Brain microvascular endothelial cell (primary cell): ENCODE measurements around the gene VEGFD.

Experiments
- DNase-seq: peaks from one replicate; pipeline ENCODE4 v3.0.0-alpha.2; 2020
- H3K27ac ChIP-seq: fragments of 250-450 bp; sonication (Bioruptor Pico); 2 replicates; pipeline ENCODE4 v1.5.1; 2020; ENCODE audit warnings: mild to moderate bottlenecking, moderate library complexity
- H3K27me3 ChIP-seq: fragments of 250-450 bp; sonication (Bioruptor Pico); replicated peaks from 2 replicates; pipeline ENCODE4 v1.5.1; 2020; ENCODE audit warnings: mild to moderate bottlenecking
- H3K36me3 ChIP-seq: fragments of 250-450 bp; sonication (Bioruptor Pico); replicated peaks from 2 replicates; pipeline ENCODE4 v1.5.1; 2020; ENCODE audit warnings: mild to moderate bottlenecking
- H3K4me3 ChIP-seq: 2 replicates; pipeline ENCODE4 v1.5.1; 2011; ENCODE audit warnings: low read depth, mild to moderate bottlenecking, control low read depth, low read length, moderate library complexity
- CTCF ChIP-seq: IDR thresholded peaks from 2 replicates; pipeline ENCODE4 v1.5.1; 2011; ENCODE audit warnings: low read depth, mild to moderate bottlenecking, moderate library complexity, low read length, control low read depth, inconsistent platforms; ENCODE audit errors: missing control alignments
- in situ Hi-C: cut with HindIII; loops from 2 replicates; pipeline ENCODE4 v1.10.0; 2017; ENCODE audit warnings: low sequenced_read_pairs, low pct_ligation_motif_present

Gene VEGFD

GRCh38 chrX:15340867-15341266, 43.3 kb downstream of the VEGFD start:
- in situ Hi-C loops, result no loop called here
- Histone ChIP-seq H3K27ac (no peak overlapping the region), H3K4me3 (no peak overlapping the region), H3K27me3 (no peaks in the 10 kb centered on the region), H3K36me3 (no peaks in the 10 kb centered on the region)
- TF ChIP-seq CTCF, result no peak
- DNase-seq, result no peak

- H3K36me3 ChIP-seq, result no peaks in the 10 kb centered on the region
- H3K4me3 ChIP-seq, result peak overlapping the region; percentile 51
- peak; percentile 59 for DNase-seq
- no peaks in the 10 kb centered on the region for H3K27me3 ChIP-seq
- H3K27ac ChIP-seq, result peak overlapping the region; percentile 77
- no peak for TF ChIP-seq CTCF
- in situ Hi-C loops, result no loop called here
These were observed 48.2 kb downstream of the VEGFD start for GRCh38 chrX:15336023-15336413.

GRCh38 chrX:15335135-15336022, 48.8 kb downstream of the VEGFD start, which contains the start of gene PIGA:
Gene PIGA (minus strand): TSS chrX:15335523. CDS start chrX:15331930, 3,593 bp downstream.
- H3K4me3 ChIP-seq, result peak within 1 kb of the TSS; percentile 71
- in situ Hi-C loops, result no loop called here
- peak; percentile 96 for DNase-seq
- H3K27me3 ChIP-seq, result no peaks in the 10 kb centered on the region
- H3K36me3 ChIP-seq, result no peaks in the 10 kb centered on the region
- H3K27ac ChIP-seq, result peak within 1 kb of the TSS; percentile 77
- TF ChIP-seq CTCF, result no peak

GRCh38 chrX:15334561-15334960, 49.7 kb downstream of the VEGFD start:
- in situ Hi-C loops, result no loop called here
- Histone ChIP-seq H3K4me3 (peak overlapping the region; percentile 71), H3K27ac (peak overlapping the region; percentile 65), H3K27me3 (no peaks in the 10 kb centered on the region), H3K36me3 (no peaks in the 10 kb centered on the region)
- no peak for TF ChIP-seq CTCF
- peak; percentile 1 for DNase-seq

GRCh38 chrX:15328821-15329220, 55.4 kb downstream of the VEGFD start:
- no peaks in the 10 kb centered on the region for H3K36me3 ChIP-seq
- H3K27ac ChIP-seq, result no peak overlapping the region
- no peak for DNase-seq
- no peak overlapping the region for H3K4me3 ChIP-seq
- no peak for TF ChIP-seq CTCF
- H3K27me3 ChIP-seq, result no peaks in the 10 kb centered on the region
- in situ Hi-C loops, result no loop called here
